ENCODE data around the gene OPCML.
A peak's percentile ranks its signal among the peaks of the same experiment; 100 is the strongest.

Gene OPCML

DNA sequence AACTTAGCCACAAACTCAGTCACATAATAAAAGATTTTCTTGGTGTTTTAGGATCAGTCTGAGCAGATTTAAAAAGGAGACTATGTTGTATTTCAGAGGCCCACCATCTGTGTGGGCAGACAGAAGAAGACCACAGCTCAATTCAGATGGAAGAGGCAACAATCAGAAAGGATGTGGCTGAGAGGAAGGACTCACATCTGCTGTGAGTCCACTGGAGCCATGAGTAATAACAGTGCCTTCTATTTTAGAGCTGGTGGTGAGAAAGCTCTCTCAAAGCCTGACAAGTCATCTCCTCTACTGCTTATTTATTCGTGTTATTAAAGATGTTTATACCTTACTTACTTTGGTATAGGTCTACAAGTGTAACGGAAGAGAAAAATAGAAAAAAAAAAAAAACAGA lies 357.2 kb downstream of the OPCML start:
- DNase-seq (ENCODE audit: low spot score), result no peak

DNA sequence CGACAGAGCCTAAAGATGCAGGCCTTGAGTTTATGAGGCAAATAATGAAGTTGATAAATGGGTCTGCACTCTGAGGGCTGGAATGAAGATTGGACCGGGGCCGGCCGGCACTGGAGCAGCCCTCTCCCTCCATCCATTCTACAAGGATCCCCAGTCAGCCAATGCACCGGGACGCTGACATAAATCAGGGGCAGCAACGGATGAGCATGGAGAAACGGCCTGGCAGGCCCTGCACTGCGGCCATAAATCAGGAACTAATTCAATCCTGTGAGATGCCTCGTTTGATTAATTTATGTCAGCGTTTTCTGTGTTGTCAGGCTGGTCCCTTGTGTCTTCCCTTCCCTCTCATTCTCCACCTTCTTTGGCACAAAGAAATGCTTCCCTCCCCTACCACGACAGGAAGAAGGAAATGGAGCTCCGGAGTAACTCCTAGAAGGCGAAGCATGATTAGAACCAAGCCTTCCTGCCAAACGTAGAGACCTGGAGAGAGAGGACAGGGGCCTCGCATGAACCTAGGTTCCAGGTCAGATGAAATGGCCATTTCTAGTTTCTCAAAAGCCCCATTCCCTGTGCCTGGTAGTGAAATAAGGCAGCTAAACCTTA lies 358.4 kb downstream of the OPCML start:
- no peak for DNase-seq (ENCODE audit: low spot score)

DNA sequence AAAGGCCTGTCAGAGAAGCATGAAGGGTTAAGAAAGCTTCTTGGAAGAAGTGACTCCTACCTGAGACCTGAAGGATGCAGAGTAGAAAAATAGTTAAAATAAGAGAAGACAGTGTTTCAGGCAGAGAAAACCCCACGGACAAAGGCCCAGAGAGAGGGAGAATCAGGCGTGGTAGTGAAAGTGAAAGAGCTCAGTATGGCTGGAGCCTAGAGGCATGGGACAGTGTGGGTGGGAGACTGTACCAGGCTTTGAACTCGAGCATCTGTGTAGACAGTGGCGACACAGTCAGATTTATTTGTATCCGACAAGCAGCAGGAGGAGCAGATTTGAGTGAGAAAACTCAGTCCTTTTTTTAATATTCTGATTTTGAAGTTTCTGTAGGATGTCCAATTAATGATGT lies 360.0 kb downstream of the OPCML start:
- no peak for DNase-seq (ENCODE audit: low spot score)

DNA sequence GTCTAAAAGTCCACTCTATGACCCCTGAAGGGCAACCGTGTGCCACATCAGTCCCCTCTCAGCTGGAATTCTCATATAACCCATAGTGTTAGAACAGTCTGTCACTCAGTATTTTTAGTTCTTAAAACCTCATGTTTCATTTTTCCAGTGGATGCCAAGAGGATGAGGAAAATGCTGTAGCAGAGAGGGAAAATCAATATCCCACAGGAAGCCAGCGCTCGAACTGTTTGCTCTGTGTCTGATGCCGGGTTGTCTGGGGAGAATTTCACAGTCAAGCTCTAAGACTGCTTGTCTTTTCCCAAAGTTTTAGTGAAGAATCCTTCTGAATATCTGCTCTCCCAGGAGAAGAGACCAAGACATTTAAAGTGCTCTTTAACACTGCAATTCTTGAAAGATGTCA lies 360.9 kb downstream of the OPCML start:
- DNase-seq (ENCODE audit: low spot score), result no peak

DNA sequence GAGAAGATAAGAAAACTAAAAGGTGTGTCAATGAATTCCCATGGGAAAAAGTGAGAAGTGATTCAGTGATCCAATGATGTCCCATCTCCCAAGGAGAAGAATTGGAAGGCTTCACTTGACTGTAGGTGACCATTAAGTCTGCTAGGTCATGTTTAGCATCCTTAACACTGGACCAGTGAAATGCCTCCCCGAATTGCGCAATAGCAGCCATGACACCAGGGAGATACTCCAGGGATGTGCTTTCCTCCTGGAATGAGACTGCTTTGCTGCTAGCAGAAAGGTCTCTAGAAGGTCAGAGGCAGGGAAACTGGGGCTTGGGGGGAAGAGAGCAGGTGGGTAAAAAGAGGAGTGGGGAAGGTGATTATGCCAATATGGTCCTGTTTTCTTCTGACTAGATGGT lies 364.3 kb downstream of the OPCML start:
- no peak for DNase-seq (ENCODE audit: low spot score)

DNA sequence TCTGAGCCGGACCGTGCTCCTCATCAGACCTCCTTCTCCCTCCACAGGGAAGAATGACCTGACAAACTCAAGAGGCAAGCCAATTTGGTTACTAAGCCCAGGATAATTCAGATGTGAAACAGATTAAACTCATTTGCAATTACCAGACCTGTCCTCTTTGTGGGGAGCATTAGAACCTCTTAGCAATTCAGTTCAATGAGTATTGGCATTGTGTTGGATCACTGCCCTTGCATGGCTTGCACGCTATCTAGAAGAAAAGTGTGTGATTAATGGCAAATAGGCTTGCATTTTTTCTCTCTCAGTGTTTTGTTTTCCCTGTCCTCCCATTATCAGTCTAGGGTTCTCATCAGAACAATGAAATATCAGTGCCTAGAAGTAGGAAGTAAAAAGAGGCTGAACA lies 365.6 kb downstream of the OPCML start:
- DNase-seq (ENCODE audit: low spot score), result no peak

DNA sequence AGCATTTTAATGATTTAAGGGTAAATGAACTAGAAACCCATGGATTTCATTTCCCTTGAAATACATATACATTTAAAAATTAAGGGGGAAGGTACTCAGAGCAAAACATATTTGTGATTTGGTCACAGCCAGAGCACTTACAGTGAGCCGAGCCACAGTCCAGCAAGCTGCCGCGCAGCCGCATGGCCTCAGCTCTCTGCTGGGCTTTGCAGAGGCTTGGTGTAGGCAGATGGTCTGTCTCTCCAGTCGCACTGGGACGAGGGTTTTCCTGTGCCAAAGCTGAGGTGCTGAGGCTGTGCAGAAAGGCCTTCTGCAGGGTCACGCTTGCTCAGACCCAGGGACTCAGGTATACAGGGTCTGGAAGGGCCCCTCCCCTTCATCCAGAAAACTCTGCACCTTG lies 367.3 kb downstream of the OPCML start:
- DNase-seq (ENCODE audit: low spot score), result no peak

DNA sequence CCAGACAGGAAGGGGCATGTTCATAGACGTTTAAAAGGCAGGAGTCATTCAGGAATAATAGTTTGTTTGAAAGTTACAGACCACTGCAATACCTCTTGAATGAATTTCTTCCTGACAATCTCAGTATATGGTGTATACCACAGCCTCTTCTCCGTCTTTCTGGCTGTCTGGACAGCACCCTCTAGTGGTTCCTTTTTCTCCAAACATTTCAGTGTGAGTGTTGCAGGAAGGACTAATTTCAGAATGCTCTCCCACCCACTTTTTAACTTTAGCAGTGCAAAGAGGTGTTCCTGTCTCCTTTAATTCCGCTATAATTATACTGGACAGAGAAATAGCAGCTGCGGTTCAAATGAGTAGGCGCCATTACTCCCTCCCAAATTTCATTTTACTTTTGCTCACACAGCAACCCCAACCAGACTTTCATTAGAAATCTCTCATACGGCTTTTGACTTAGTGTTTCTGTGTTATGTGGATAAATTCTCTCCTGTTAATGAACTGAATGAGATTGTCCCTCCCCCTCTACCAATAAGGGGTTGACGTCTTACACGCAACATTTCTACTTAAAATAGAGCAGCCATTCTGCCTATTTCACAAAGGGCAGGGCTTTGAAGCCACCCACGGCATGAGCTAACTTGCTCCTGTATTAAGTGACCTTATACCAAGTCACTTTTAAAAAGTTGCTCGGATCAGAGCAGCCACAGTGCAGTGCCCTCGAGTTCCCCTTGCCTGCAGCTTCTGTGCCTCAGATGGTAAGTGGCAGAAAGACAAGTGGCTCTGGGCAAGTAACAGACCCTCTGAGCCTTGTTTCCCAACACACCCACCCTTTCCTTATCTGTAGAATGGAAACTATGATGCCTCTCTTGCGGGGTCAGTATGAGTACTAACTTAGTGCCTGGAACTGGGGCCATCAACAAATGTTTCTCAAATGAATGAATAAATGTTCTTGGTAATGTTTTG lies 368.6 kb downstream of the OPCML start:
- DNase-seq (ENCODE audit: low spot score), result peak; percentile 52

DNA sequence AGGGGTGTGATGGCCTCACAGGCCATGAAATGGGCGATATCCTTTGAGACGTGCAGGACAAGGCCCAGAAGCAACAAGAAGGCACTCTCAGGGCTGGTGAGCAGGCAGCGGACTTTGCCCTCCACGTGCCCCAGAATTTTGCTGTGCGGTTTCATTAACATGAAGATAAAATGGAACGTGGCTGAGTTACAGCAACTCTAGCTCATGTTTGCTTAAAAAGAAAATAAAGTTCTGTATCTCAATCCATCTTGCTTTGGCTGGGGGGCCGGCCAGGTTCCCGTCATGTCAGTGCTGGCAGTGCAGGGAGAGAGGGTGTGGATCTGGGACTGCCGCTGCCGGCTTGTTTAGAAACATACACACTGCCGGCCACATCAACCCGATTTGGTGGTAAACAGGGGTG lies 370.1 kb downstream of the OPCML start:
- DNase-seq (ENCODE audit: low spot score), result no peak

DNA sequence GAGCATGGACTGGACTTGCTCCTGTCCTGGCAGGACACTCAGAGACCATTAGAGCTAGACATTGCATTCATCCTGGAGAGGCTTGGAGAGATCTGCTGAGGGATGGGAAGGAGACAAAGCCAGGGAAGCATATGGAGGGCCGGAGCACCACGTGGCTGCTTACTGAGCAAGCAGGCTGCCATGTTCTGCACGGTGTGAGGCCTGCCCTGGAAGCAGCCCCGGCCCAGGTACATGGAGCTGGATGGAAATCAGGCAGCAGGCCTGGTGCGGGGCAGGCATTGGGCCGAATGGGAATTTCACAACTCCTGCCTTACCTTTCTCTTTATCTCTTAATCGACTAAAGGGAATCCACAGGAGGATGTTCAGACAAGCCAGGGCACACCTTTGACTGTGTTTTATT lies 371.5 kb downstream of the OPCML start:
- DNase-seq (ENCODE audit: low spot score), result no peak

DNA sequence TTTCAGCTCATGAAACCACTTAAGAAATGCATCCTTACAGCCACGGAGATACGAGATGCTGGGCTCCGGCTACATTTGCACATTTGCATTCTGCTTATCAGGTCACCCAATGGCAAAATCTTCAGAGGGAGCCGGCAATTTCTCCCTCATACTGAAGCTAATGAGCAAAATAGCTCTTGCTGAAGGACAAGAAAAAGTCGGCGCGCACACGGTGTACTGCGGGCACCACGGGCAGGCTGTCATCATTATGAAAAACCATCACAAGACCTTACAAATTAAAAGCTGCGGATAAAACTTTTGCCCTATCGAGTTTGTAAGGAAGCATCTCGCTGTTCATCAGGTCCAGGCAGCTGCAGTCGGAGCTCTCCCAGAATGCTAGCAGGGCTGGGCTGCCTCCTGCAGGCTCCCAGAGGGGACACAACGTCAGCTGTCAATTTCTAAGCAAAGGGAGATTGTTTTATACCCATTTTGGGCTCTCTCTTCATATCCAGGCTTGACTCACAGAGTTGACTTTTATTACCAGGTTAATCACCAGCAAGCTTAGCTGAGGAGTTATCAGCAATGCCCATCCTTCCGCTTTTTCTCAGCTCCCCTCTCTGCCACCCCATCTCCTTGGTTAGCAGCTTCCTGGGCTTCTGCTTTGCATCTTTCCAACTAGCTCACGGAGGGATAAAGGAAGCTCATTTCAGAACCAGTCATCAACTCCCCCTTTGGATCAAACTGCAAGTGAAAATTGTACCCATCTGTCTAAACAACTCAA lies 375.1 kb downstream of the OPCML start:
- peak; percentile 20 for DNase-seq (ENCODE audit: low spot score)

DNA sequence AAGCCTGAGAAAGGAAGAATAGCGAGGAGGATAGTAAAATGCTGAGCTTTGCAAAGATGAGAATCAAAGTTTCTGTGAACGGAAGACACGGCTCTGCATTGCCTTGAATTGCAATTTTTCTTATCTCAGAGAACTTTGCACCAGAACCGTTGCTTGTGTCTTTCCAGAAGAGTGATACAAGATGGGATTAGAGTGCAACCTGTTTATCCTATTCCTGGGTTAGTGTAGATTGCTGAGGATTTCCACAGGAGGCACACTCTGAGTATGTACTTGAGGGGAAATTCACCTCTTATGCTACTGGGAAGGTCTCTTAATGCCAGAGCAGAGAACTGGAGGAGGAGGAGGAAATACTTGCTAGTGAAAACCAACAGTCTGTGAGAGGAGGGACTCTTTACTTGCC lies 377.5 kb downstream of the OPCML start:
- no peak for DNase-seq (ENCODE audit: low spot score)

DNA sequence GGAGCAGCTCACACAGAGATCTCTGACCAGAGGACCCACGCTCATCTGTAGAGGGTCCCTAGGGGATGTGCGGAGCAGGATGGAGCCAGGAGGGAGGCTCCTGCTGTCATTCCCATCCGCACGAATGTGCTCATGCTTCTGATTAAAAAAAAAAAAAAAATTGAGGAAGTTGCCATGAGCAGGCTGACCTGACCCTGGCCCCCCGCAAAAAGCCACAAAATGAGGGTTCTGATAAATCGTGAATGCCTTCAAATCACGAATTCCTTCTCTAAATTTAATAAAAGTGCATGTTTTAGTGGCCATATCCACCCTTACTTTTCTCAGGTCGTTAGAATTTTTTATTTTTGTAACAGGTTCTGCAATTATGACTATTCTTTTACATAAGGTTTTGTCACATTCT lies 378.2 kb downstream of the OPCML start:
- no peak for DNase-seq (ENCODE audit: low spot score)

DNA sequence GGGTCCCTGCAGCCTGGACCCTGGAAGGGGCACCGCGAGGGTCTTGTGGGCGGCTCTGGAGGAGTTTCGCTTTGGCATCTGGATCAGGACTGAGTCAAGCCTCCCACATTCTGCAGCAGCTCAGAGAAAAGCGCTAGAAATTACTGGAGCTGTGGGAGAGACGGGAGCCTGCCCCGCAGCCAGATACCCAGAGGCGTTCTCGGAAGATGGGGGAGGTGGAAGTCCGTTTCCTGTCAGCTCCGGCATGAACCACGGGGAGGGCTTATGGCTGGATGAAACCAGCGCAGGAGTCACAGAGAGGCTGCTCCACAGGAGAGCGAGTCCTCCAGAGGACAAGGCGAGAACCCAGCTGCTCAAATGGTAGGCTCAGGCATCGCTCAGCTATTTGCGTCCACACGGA lies 379.3 kb downstream of the OPCML start:
- no peak for DNase-seq (ENCODE audit: low spot score)

DNA sequence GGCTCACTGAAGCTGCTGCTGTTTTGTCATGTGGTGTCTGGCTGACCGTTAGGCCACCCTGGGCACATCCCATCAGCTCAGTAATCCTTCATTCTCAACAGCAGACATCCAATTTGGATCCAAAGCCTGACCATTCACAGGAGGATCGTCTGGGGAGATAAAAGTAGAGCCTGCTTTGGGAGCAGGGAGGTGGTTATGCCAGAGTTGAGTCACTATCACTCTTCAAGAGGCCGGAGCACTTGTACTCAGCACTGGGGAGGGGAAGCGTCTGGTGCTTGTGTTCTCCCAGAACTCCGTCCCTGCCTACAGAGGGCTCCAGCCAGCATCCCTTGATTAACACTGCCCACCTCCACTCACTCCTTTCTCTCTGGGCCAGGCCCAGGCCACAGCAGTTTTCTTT lies 382.6 kb downstream of the OPCML start:
- DNase-seq (ENCODE audit: low spot score), result no peak

DNA sequence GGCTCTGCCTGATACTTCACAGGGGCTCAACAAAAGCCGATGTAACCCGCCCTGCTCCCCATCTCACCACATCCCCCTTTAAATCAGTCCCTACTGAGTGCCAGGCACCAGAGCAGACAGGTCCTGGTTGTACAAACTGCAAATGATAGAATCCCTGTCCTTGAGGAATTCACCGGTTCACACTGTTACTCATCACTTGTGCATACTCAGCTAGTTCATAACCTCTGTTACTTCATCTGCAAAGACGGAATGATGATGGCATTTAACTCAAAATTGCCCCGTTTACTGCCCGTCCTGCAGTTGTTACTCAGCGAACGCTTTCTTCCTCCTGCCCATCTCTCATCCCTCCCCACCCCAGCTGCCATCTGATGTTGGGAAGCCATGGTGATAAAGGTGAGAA lies 384.7 kb downstream of the OPCML start:
- DNase-seq (ENCODE audit: low spot score), result no peak

DNA sequence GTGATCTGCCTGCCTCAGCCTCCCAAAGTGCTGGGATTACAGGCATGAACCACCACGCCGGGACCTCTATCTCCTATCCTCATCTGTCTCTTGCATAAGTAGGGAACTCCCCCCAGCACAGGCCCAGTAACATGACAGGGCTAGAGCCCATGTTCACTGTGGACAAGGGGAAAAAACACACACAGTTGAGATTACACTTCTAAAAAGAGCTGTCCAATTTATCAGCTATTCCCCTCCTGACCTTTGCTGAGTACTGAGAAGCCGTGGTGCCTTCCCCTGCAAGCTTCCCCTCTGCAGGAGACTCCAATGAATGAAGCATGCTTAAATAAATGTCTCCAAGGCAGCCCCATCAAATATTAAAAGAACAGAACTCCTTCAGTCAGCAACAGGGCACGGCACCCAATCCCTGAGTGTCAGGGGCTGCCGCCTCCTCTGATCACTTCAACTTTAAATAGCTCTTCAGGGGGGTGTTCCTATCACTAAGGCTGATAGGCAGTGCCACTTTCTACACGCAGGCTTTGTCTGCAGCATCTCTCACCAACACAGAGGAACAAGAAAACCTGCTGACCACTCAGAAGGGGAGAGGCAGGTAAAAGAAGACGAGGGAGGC lies 385.5 kb downstream of the OPCML start:
- DNase-seq (ENCODE audit: low spot score), result no peak

DNA sequence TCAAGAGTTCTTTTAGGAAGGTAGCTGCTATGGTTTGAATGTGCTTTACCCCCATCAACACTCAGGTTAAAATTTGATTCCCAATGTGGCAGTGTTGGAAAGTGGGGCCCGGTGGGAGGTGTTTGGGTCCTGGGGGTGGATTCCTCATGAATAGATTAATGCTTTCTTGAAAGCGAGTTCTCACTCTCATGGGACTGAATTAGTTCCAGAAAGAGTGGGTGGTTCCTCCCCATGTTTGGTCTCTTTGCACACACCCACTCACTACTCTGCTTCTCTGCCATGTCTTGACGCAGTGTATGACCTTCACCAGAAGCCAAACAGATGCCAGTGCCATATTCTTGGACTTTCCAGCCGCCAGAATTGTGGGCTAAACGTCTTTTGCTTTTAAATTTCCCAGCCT lies 394.4 kb downstream of the OPCML start:
- DNase-seq (ENCODE audit: low spot score), result no peak

DNA sequence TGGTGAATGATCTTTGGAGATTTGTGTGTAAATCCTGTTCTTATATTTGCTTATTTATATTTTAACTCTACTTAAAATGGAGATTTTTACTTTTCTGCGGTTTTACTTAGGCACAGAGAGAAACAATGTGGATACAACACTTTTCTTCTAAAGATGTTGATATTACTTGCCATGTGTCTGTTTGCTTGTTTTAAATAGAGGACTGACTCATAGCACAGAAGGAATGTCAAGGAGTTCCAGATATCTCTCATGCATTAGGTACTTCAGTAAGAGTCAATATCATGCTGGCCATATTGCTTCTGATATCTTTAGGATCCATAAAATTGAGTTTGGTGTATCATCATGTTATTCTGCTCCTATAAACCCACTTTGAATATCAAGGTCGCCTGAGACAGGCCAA lies 395.0 kb downstream of the OPCML start:
- DNase-seq (ENCODE audit: low spot score), result no peak

DNA sequence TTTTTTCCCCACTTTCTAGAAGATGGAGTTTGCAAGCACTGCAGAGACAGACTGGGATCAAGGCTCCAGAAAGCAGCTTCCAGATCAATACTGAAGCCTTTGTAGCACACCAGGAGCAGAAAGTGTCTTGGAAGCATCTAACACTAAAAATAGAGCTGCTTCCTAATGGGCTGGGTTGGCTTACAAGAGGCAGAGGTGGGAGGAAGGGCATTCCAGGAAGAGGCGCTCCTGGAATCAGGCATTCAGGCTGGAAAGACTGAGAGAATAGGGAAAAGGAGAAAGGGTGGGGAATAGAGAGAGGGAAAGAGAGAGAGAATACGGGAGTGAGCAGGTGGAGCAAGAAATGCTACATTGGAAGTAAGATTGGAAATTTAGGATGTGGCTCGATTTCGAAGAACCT lies 395.9 kb downstream of the OPCML start:
- no peak for DNase-seq (ENCODE audit: low spot score)

DNA sequence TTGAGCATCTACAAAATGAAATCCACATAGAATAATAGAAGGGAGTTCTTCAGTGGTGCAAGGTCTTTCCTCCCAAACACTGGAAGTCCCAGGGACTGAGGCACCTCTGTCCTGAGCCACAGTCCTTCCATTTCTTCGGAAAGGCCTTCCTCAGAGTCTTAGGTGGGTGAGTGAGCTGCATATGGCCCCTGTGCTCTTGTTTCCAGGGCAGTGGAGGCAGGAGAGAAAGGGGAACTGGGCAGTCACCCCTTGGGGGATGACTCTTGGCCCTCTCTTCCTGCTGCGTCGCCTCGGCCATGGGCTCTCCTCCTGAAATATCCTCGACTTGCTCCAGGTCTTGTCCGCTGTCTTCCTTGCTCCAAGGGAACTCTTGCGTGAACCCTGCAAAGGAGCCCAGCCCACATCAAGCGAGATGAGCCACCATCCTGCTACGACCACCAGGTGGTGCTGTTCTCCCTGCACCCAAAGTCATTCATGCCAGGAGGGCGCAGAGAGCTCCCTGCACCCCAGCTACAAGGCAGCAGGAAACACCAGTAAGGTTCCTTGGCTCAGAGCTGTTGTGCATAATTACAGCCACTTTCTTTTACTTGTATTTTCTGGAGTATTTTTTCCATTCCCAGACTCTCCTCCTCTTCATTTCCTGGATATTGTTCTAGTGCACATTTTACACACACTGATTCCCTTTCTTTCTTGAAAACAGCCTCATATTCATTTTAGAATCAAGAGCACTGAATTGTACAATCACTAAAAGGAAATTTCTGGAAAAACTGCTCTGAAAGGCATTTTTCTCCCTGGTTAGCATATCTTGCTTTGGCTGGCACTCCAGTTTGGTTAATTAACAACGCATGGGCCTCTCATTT lies 397.8 kb downstream of the OPCML start:
- DNase-seq (ENCODE audit: low spot score), result peak; percentile 59

DNA sequence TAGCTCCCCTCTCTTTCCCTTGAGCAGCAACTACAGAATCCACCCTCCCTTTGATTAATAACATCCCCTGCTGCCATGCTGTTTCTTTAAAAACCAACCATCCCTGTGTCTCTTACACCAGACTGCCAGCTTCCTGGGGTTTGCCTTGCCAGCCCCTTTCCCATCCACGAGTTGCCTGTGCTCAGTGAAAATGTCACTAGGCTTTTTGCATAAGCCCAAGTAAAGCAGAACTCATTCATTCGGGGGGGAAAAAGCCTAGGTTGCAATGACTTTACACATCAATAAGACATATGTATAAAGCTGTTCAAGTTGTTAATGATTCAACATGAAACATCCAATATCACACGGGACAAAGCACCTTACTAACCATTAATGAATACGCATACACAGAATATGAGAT lies 398.7 kb downstream of the OPCML start:
- DNase-seq (ENCODE audit: low spot score), result no peak

All from globus pallidus (tissue), 1 donor.